ENCODE measurements around the gene FALEC.

FALEC gene

DNA sequence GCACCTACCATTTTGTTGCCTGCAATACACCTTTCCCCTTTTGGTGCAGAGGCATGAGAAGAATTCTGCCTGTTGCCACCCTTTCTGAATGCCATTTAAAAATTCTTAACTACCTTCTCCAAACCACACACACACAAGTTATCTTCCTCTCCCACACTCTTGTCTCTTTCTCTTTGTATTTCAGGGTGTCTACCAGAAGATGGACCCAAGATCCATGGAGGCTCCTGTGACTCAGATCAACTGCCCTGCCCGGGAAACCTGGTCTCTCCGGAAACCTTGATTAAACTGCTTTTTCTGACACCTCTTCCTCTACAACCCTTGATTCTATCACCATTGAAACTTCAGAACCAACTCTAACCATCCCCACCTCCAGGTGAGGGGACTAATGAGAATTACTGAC, 30.7 kb upstream of the FALEC start:
- no peak overlapping the region for H3K4me2 ChIP-seq (ENCODE audit: low read depth, low read length, poor library complexity, severe bottlenecking)
- no peaks in the 10 kb centered on the region for H3K27me3 ChIP-seq (ENCODE audit: low read length)
- H3K79me2 ChIP-seq (ENCODE audit: insufficient read depth, low read length), result peaks cover 17% of the 10 kb centered on the region
- no peak overlapping the region for H3K9ac ChIP-seq (ENCODE audit: low read length)
- no peaks in the 10 kb centered on the region for H3K36me3 ChIP-seq (ENCODE audit: low read length)
- H4K20me1 ChIP-seq (ENCODE audit: low read depth, low read length), result no peaks in the 10 kb centered on the region
- no peaks in the 10 kb centered on the region for H3K9me3 ChIP-seq (ENCODE audit: insufficient read depth, low read length)
- H3F3A ChIP-seq (ENCODE audit: insufficient read depth), result no peaks in the 10 kb centered on the region; the same call in 1 of the 2 replicates
- H2AFZ ChIP-seq (ENCODE audit: low read depth, low read length, severe bottlenecking), result peak overlapping the region; percentile 7
- TF ChIP-seq CTCF (IDR thresholded peaks at IDR 0.05; ENCODE audit: insufficient read depth, low read length, poor library complexity, severe bottlenecking) (no peak), EZH2phosphoT487 (conservative IDR thresholded peaks at IDR 0.05; ENCODE audit: low read length) (no peak)
- no peak overlapping the region for H3K4me3 ChIP-seq (ENCODE audit: insufficient read depth, low read length, poor library complexity, severe bottlenecking)
- H3K27ac ChIP-seq (ENCODE audit: low read depth, low read length), result no peak overlapping the region
- H3K9me2 ChIP-seq (replicated peaks; ENCODE audit: insufficient read depth, low read length), result no peaks in the 10 kb centered on the region

DNA sequence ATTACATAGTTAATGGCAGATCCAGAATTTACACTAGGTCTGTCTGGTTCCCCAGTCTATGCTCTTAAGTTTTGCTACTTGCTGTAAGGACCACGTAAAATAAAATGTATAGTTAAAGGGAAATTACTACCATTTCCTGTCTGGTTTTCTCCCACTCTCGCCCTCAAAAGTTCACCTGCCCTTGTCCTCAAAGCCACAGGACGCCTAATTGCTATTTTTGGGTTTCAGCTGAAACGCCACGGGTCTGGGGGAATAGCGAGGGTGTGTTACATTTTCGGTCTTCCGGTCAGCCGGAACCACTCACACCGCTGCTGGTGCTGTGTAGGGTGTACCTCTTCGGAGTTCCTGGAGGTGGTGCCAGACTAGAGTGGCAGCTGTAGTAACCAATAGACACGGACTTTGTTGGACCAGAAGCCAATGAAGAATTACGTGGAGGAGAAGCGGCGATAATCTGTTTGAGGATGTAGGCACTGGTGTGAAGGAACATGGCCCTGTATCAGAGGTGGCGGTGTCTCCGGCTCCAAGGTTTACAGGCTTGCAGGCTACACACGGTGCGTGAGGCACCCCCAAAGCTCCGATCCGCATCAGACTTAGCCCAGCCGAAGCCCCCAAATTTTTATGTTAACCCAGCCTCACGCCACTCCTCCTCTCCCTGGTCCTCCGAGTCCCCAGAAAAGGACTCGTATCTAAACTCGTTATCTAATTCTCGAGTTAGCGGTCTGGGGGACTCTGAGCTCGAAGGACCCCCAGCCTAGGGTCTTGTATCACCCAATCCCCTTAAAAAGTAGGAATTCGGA, 28.4 kb upstream of the FALEC start, which contains the start of gene TARS2:
Gene TARS2 (plus strand): TSS at position 454 of the 797 bp plus-strand sequence. CDS start 32 bp downstream, at position 486.
- Histone ChIP-seq H3K9me3 (ENCODE audit: insufficient read depth, low read length) (no peaks in the 10 kb centered on the region), H3K27me3 (ENCODE audit: low read length) (no peaks in the 10 kb centered on the region), H3K9me2 (replicated peaks; ENCODE audit: insufficient read depth, low read length) (no peaks in the 10 kb centered on the region), H3F3A (ENCODE audit: insufficient read depth) (no peaks in the 10 kb centered on the region; the same call in 1 of the 2 replicates), H3K9ac (ENCODE audit: low read length) (peak within 1 kb of the TSS; percentile 89), H3K4me3 (ENCODE audit: insufficient read depth, low read length, poor library complexity, severe bottlenecking) (peak within 1 kb of the TSS; percentile 96), H3K36me3 (ENCODE audit: low read length) (0 out of 2 replicates have a peak, but pooled peaks cover 2% of the 10 kb centered on the region), H4K20me1 (ENCODE audit: low read depth, low read length) (no peaks in the 10 kb centered on the region), H2AFZ (ENCODE audit: low read depth, low read length, severe bottlenecking) (peak within 1 kb of the TSS; percentile 92), H3K79me2 (ENCODE audit: insufficient read depth, low read length) (peaks cover 17% of the 10 kb centered on the region), H3K27ac (ENCODE audit: low read depth, low read length) (peak within 1 kb of the TSS; percentile 50), H3K4me2 (ENCODE audit: low read depth, low read length, poor library complexity, severe bottlenecking) (peak within 1 kb of the TSS; percentile 91)
- TF ChIP-seq CTCF (IDR thresholded peaks at IDR 0.05; ENCODE audit: insufficient read depth, low read length, poor library complexity, severe bottlenecking), result no peak
- no peak for TF ChIP-seq EZH2phosphoT487 (conservative IDR thresholded peaks at IDR 0.05; ENCODE audit: low read length)

DNA sequence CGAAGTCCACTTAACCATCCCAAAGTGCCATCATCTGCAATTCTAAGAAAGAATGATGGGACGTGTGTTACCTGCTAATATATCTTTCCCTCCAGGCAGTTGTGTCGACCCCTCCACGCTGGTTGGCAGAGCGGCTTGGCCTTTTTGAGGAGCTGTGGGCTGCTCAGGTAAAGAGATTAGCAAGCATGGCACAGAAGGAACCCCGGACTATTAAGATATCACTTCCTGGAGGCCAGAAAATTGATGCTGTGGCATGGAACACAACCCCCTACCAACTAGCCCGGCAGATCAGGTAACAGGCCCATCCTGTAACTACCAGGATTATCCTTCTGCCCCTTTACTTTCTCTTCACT, 27.8 kb upstream of the FALEC start:
- Histone ChIP-seq H3K27ac (ENCODE audit: low read depth, low read length) (peak overlapping the region; percentile 50), H3K9ac (ENCODE audit: low read length) (peak overlapping the region; percentile 89), H3K4me2 (ENCODE audit: low read depth, low read length, poor library complexity, severe bottlenecking) (peak overlapping the region; percentile 91), H3F3A (ENCODE audit: insufficient read depth) (no peaks in the 10 kb centered on the region; the same call in 1 of the 2 replicates), H3K9me2 (replicated peaks; ENCODE audit: insufficient read depth, low read length) (no peaks in the 10 kb centered on the region), H3K36me3 (ENCODE audit: low read length) (0 out of 2 replicates have a peak, but pooled peaks cover 2% of the 10 kb centered on the region), H3K4me3 (ENCODE audit: insufficient read depth, low read length, poor library complexity, severe bottlenecking) (peak overlapping the region; percentile 96), H2AFZ (ENCODE audit: low read depth, low read length, severe bottlenecking) (peak overlapping the region; percentile 92), H3K27me3 (ENCODE audit: low read length) (no peaks in the 10 kb centered on the region), H3K9me3 (ENCODE audit: insufficient read depth, low read length) (no peaks in the 10 kb centered on the region), H3K79me2 (ENCODE audit: insufficient read depth, low read length) (peaks cover 17% of the 10 kb centered on the region), H4K20me1 (ENCODE audit: low read depth, low read length) (no peaks in the 10 kb centered on the region)
- TF ChIP-seq CTCF (IDR thresholded peaks at IDR 0.05; ENCODE audit: insufficient read depth, low read length, poor library complexity, severe bottlenecking), result no peak
- TF ChIP-seq EZH2phosphoT487 (conservative IDR thresholded peaks at IDR 0.05; ENCODE audit: low read length), result no peak
